Naive B cell (primary cell): Measurements from ENCODE around the gene GOLGA6L7. TPM values are rescaled to one million over a fixed set of nuclear protein-coding genes. Genes with fewer than 3 reads are reported as not detected.
"Not testable (repeated sequence)": the region's sequence is repeated elsewhere in the genome, so short reads cannot be mapped to it uniquely, and the experiment has no call there.

ENCODE experiments used
- ATAC-seq, 2 donors: fragments of 150-1000 bp; cut with Tn5 transposase; 2 replicates each; pipeline ENCODE4 v1.10.0; 2021; ENCODE audit warnings: low read depth in 2 of 2, mild to moderate bottlenecking in 2 of 2, moderate library complexity in 2 of 2
- DNase-seq: peaks from one replicate; pipeline ENCODE4 v3.0.0; 2022
- H3K27ac Mint-ChIP-seq, 6 donors: one replicate each; pipeline ENCODE4 v1.8.0; 2020 to 2022; ENCODE audit warnings: mild to moderate bottlenecking in 6 of 6, mixed read lengths in 6 of 6, moderate library complexity in 5 of 6, inconsistent platforms in 2 of 6
- H3K27me3 Mint-ChIP-seq, 3 donors: one replicate each; pipeline ENCODE4 v1.8.0; 2021 to 2022; ENCODE audit warnings: mixed read lengths in 3 of 3, mild to moderate bottlenecking in 1 of 3
- H3K36me3 Mint-ChIP-seq, 2 donors: one replicate each; pipeline ENCODE4 v1.8.0; 2020 to 2022; ENCODE audit warnings: mixed read lengths in 2 of 2, inconsistent platforms in 1 of 2, mild to moderate bottlenecking in 1 of 2
- H3K4me1 Mint-ChIP-seq, 3 donors: one replicate each; pipeline ENCODE4 v1.8.0; 2020 to 2022; ENCODE audit warnings: mixed read lengths in 3 of 3, inconsistent platforms in 1 of 3, mild to moderate bottlenecking in 1 of 3, moderate library complexity in 1 of 3
- H3K4me3 Mint-ChIP-seq, 8 donors: one replicate each; pipeline ENCODE4 v1.8.0; 2020 to 2022; ENCODE audit warnings: mild to moderate bottlenecking in 8 of 8, mixed read lengths in 8 of 8, moderate library complexity in 8 of 8, inconsistent platforms in 2 of 8
- H3K9me3 Mint-ChIP-seq, 7 donors: one replicate each; pipeline ENCODE4 v1.8.0; 2020 to 2022; ENCODE audit warnings: mixed read lengths in 7 of 7, mild to moderate bottlenecking in 5 of 7, inconsistent platforms in 2 of 7, moderate library complexity in 1 of 7
- polyA plus RNA-seq, 6 donors: library from polyadenylated mRNA; unstranded; fragments of 300-500 nt; fragmentation: Illumina TruSeq; gene quantifications; one replicate each; pipeline ENCODE4 v1.2.3, GENCODE V29; 2021; ENCODE audit warnings: low read depth in 6 of 6

GOLGA6L7 gene
- polyA plus RNA-seq, 6 donors from 2014 or later: not detected

DNA sequence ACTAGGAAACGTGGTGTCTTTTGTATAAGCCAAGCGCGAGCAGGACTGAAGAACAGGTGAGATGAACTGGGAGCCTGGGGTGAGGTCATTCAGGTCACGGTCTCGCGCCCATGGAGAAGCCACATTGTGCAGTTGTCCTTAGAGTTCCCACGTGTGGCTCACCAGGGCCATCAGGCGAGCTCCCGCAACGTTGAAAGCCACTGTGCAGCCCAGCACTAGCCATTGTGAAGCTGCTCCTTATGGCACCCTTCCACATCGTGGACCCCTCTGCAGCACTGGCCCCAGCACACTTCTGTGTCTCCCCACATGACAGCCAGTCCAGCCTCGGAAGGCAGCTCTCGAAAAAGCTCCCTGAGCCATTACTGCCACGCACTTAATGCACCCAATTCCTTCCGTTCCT is 29.8 kb upstream of the GOLGA6L7 start:
- H3K27ac Mint-ChIP-seq: no peak overlapping the region
- H3K36me3 Mint-ChIP-seq: no peaks in the 10 kb centered on the region
- H3K27me3 Mint-ChIP-seq: no peaks in the 10 kb centered on the region
- ATAC-seq: no peak
- no peaks in the 10 kb centered on the region for H3K9me3 Mint-ChIP-seq
- no peaks in the 10 kb centered on the region for H3K4me1 Mint-ChIP-seq
- no peak for DNase-seq
- peak overlapping the region in 1 of 8 donors; percentile 75 for H3K4me3 Mint-ChIP-seq

DNA sequence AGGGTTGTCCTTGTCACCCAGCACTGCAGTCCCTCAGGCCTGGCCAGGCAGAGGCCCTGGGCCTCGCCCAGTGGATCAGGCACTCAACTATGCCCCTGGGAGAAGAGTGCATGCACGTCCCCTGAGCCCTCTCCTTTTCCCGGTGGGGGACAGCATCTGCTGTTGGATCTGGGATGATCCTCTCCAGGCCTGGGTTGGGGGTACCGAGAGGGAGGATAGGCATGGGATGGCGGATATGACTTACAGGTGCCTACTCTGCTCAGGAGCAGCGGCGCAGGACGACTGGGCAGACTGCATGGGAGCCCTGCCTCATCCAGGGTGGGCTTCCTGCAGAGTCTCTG is 28.4 kb upstream of the GOLGA6L7 start:
- DNase-seq: no peak
- H3K4me1 Mint-ChIP-seq: no peaks in the 10 kb centered on the region
- H3K4me3 Mint-ChIP-seq: no peak overlapping the region
- ATAC-seq: no peak
- H3K27me3 Mint-ChIP-seq: no peaks in the 10 kb centered on the region
- H3K27ac Mint-ChIP-seq: no peak overlapping the region
- H3K36me3 Mint-ChIP-seq: no peaks in the 10 kb centered on the region
- peaks cover 0 to 3% (median 0%) of the 10 kb centered on the region in 7 donors for H3K9me3 Mint-ChIP-seq

DNA sequence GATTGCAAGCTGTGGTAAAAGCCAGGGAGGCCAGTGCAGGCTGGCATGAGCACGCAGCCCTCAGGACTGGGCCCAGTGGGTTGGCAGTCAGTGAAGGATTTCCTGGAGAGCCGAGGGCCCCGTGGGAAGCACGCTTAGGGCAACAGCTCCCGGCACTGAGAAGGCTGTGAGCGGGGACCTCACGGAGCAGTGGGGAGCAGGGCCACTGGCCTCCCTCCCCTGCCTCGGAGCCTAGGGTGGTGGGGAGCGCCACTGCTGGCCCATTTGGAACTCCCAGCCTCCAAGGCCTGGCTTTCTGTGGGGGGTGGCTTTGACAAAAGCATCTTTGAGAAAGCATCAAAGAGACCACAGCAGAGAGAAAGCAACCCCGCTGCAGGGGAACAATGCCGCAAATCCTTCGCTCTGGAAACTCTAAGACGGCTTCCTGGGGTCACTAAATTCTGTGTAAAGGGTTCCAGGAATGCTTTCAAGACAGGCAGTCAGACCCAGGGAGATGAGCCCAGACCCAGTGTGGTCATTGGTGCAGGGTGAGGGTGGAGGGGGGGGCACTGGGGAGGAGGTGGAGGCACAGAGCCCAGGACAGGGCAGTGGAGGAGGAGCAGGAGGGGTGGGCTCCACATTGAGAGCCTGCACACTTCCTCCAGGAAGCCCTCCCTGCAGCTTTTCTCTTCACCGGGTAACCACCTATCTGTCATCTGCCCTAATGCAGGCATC is 27.8 kb upstream of the GOLGA6L7 start:
- H3K4me1 Mint-ChIP-seq: no peaks in the 10 kb centered on the region
- DNase-seq (no peak), ATAC-seq (no peak)
- H3K27me3 Mint-ChIP-seq: no peaks in the 10 kb centered on the region
- H3K4me3 Mint-ChIP-seq: no peak overlapping the region
- H3K9me3 Mint-ChIP-seq: peaks cover 0 to 3% (median 0%) of the 10 kb centered on the region in 7 donors
- no peak overlapping the region for H3K27ac Mint-ChIP-seq
- H3K36me3 Mint-ChIP-seq: no peaks in the 10 kb centered on the region

DNA sequence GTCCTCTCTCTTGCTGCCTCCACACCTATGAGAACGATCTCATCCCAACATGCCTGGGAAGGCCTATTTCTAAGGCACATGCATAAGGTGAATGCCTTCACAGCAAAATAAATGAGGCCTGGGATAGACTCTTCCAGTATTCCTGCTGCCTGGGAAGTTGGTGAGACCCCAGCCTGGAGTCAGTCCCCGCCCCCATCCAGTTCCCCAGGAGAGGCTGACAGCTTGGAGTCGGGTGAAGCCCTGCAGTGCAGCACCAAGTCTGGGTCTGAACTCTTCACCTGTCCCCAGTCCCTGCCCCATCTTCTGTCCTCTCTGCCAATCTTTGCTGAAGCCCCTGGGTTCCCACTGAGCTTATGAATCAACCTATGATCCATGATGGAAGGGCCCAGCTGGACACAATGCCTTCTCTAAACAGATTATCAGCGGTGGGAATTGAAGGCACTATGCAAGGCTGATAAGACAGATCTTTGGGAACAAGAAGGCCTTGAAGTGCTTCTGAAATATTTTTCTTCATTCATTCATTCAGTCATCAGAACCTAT is 27.1 kb upstream of the GOLGA6L7 start:
- DNase-seq: no peak
- no peak overlapping the region for H3K27ac Mint-ChIP-seq

DNA sequence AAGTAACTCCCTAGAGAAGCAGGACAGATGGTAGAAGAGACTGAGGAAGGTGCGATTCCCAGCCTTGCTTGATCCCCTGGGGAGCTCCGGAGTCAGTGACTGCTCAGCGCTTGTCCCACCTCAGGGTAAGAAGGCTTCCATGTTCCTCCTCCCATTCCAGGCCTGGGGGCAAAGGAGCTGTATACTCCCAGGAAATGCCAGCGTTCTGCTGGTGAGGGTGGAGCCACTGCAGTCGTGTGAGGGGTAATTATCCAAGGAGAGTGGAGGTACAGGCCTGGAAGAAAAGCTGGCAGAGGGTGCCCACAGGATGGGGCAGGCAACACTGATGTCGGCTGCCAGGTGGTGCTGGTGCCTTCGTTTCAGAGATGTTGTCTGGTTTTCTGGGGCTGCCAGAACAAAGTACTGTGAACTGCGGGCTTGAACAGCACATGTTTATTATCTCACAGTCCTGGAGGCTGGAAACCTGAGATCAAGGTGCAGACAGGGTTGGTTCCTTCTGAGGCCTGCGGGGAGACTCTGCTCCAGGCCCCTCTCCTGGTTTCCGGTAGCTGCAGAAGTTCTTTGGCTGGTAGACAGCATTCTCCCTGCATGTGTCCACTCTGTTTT is 25.2 kb upstream of the GOLGA6L7 start:
- Mint-ChIP-seq H3K27me3 (no peaks in the 10 kb centered on the region), H3K9me3 (peaks cover 0 to 3% (median 0%) of the 10 kb centered on the region in 7 donors), H3K36me3 (no peaks in the 10 kb centered on the region), H3K4me3 (no peak overlapping the region), H3K4me1 (no peaks in the 10 kb centered on the region), H3K27ac (no peak overlapping the region)
- ATAC-seq (no peak), DNase-seq (no peak)

More for the DNA sequence above, 27.1 kb upstream of the GOLGA6L7 start:
- Mint-ChIP-seq H3K9me3 (peaks cover 0 to 3% (median 0%) of the 10 kb centered on the region in 7 donors), H3K27me3 (no peaks in the 10 kb centered on the region), H3K36me3 (no peaks in the 10 kb centered on the region), H3K4me1 (no peaks in the 10 kb centered on the region), H3K4me3 (no peak overlapping the region)
- no peak for ATAC-seq

DNA sequence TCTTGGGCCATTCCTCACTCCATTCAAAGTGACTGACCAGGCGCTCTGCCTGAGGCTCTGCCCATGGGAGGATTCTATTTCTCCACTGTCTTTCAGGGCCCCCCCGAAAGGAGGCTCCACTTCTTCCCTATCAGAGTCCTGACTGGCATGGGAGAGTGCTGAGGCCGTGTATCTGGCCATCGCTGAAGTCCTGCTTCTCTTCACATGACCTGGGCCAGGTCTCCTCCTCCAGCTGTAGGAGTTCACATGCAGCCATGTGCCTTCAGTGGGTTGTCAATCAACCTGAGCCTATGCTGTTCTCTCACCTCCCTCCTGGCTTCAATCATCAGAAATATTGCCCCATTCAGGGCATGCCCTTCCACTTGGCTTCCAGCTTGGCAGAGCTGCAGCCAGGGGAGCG is 24.6 kb upstream of the GOLGA6L7 start:
- DNase-seq (no peak), ATAC-seq (no peak)
- H3K4me1 Mint-ChIP-seq: no peaks in the 10 kb centered on the region
- H3K27ac Mint-ChIP-seq: peak overlapping the region in 2 of 6 donors; percentile 78 to 80
- peaks cover 0 to 6% (median 0%) of the 10 kb centered on the region in 7 donors for H3K9me3 Mint-ChIP-seq
- H3K36me3 Mint-ChIP-seq: no peaks in the 10 kb centered on the region
- no peaks in the 10 kb centered on the region for H3K27me3 Mint-ChIP-seq
- no peak overlapping the region for H3K4me3 Mint-ChIP-seq

DNA sequence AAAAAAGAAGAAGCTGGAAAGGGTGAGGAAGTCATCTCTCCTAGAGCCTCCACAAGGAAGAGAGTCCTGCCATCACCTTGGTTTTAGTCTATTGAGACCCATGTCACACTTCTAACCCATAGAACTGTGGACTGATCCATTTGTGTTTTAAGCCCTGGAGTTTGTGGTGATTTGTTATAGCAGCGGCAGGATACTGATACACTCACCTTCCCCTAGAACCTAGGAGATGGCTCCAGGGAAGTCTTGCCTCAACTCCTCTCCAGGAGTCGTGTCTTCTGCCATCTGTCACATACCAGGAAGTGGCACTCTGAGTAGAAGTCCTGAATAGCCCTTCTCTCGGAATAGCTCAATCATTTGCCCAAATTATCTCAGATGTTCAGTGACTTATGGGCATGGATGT is 22.7 kb upstream of the GOLGA6L7 start:
- no peaks in the 10 kb centered on the region for H3K36me3 Mint-ChIP-seq
- no peak overlapping the region for H3K27ac Mint-ChIP-seq
- ATAC-seq: no peak
- H3K4me3 Mint-ChIP-seq: no peak overlapping the region
- no peak for DNase-seq
- H3K27me3 Mint-ChIP-seq: no peaks in the 10 kb centered on the region
- no peaks in the 10 kb centered on the region for H3K4me1 Mint-ChIP-seq
- peaks cover 0 to 8% (median 2%) of the 10 kb centered on the region in 7 donors for H3K9me3 Mint-ChIP-seq

DNA sequence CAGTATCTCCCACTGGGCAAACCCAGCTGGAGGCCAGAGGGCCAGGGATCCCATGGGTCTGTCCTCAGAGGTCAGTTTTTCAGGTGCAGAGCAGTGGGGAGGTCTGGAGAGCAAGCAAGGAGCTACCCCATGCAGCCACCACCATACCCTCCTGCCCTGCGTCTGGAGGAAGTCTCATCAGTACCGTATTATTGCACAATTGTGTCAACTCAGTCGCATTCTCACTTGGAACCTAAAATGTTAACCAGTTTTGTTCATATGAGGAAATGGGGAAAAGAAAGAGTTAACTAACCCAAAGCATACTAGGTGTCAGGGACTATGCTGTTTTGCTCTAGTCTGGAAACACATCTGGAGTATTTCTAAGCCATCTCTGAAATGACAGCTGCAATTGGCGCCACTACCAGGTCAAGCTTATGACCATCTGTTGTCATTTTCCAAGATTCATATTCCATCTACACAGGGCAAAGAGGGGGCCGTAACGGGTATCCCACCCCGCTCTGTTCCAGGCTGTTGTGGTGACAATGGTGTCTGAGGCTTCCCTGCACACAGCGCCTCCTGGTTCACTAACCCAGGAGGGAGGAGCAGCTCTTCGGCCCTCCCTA is 20.4 kb upstream of the GOLGA6L7 start:
- H3K4me3 Mint-ChIP-seq: no peak overlapping the region
- H3K4me1 Mint-ChIP-seq: no peaks in the 10 kb centered on the region
- DNase-seq: no peak
- ATAC-seq: no peak
- H3K27ac Mint-ChIP-seq: no peak overlapping the region
- H3K9me3 Mint-ChIP-seq: peaks cover 0 to 8% (median 2%) of the 10 kb centered on the region in 7 donors
- no peaks in the 10 kb centered on the region for H3K36me3 Mint-ChIP-seq
- H3K27me3 Mint-ChIP-seq: no peaks in the 10 kb centered on the region

DNA sequence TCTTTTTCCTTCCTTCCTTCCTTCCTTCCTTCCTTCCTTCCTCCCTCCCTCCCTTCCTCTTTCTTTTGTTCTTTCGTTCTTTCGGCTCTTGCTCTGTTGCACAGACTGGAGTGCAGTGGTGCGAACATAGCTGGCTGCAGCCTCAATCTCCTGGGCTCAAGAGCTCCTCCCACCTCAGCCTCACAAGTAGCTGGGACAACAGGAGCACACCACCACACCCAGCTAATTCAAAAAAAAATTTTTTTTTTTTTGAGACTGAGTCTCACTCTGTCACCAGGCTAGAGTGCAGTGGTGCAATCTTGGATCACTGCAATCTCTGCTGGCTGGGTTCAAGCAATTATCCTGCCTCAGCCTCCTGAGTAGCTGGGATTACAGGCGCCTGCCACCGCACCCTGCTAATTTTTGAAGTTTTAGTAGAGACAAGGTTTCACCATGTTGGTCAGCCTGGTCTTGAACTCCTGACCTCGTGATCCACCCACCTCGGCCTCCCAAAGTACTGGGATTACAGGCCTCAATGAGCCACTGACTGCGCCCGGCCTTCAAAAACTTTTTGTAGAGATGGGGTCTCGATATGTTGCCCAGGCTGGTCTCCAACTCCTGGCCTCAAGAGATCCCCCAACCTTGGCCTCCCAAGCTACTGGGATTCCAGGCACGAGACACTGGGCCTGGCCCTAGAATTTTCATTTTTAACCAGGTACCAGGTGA is 13.3 kb upstream of the GOLGA6L7 start:
- H3K36me3 Mint-ChIP-seq: not testable (repeated sequence)

DNA sequence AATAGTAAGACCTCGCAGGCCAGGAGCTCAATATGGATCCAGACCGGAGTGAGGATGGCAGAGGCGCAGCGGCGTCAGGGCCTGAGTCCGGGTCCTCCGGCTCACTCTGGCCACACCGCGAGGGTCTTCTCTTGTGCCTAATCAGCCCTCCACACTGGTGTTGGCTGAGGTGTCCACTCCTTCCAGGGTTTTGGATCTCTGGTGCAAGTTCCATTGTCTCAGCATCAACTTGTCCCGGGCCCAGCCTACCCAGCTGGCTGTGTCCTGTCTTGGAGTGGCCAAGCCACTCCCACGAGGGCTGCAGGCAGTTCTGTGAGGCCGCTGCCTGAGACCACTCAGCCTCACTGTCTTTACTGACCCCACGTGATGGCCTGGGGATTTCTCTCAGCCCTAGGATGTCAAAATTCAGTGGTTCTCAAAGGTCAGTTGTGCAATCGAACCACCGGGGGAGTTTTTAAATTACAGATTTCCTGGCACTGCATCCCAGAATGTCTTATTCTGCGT is 12.6 kb upstream of the GOLGA6L7 start:
- DNase-seq (no peak), ATAC-seq (no peak)
- Mint-ChIP-seq H3K4me3 (no peak overlapping the region), H3K36me3 (no peaks in the 10 kb centered on the region), H3K27ac (no peak overlapping the region), H3K4me1 (no peaks in the 10 kb centered on the region), H3K27me3 (no peaks in the 10 kb centered on the region), H3K9me3 (no peaks in the 10 kb centered on the region)

More for the DNA sequence above, 13.3 kb upstream of the GOLGA6L7 start:
- not testable (repeated sequence) for H3K27me3 Mint-ChIP-seq, H3K4me3 Mint-ChIP-seq, H3K9me3 Mint-ChIP-seq, H3K27ac Mint-ChIP-seq, ATAC-seq, DNase-seq, H3K4me1 Mint-ChIP-seq

DNA sequence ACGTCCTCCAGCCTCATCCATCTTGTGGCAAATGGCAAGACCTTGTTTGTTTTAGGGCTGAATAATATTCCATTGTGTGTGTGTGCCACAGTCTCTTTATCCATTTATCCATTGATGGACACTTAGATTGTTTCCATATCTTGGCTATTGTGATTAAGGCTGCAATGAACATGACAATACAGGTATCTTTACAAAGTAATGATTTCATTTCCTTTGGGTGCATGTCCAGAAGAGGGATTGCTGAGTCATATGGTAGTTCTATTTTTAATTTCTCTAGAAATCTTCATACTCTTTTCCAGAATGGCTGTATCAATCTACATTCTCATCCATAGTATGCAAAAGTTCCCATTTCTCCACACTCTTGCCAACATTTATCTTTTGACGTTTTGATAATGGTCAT is 6.1 kb upstream of the GOLGA6L7 start:
- DNase-seq, ATAC-seq: not testable (repeated sequence)

DNA sequence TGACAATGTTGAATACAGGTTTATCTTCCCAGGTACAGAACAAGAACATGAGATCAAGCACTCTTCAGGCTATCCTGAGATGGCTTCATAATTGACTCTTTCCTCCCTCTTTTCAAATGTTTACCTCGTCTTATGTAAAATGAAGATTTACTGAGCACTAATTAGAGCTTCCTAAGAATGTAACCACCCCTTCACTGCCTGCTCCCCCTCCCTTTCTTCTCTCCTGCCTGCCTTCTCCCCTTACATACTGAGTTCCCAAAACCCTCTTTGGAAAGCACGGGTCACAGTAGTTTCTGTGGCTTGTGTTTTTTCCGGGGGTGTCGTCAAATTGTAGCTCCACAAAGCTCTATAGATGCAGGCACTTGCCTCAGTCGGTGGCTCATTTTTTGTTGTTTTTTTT is 5.2 kb upstream of the GOLGA6L7 start:
- not testable (repeated sequence) for H3K27me3 Mint-ChIP-seq, H3K4me1 Mint-ChIP-seq, H3K36me3 Mint-ChIP-seq, ATAC-seq, H3K27ac Mint-ChIP-seq, H3K9me3 Mint-ChIP-seq, H3K4me3 Mint-ChIP-seq, DNase-seq

More for the DNA sequence above, 6.1 kb upstream of the GOLGA6L7 start:
- not testable (repeated sequence) for H3K4me1 Mint-ChIP-seq, H3K36me3 Mint-ChIP-seq, H3K27me3 Mint-ChIP-seq, H3K9me3 Mint-ChIP-seq, H3K27ac Mint-ChIP-seq, H3K4me3 Mint-ChIP-seq

DNA sequence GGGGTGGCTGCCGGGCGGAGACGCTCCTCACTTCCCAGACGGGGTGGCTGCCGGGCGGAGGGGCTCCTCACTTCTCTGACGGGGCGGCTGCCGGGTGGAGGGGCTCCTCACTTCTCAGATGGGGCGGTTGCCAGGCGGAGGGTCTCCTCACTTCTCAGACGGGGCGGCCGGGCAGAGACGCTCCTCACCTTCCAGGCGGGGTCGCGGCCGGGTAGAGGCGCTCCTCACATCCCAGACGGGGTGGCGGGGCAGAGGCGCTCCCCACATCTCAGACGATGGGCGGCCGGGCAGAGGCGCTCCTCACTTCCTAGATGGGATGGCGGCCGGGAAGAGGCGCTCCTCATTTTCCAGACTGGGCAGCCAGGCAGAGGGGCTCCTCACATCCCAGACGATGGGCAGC is 1.3 kb upstream of the GOLGA6L7 start:
- H3K27me3 Mint-ChIP-seq, ATAC-seq, DNase-seq, H3K4me1 Mint-ChIP-seq, H3K9me3 Mint-ChIP-seq, H3K36me3 Mint-ChIP-seq, H3K4me3 Mint-ChIP-seq, H3K27ac Mint-ChIP-seq: not testable (repeated sequence)
